Tibial nerve (tissue), 3 donors: Measurements from ENCODE around the gene GPER1.

Source experiments
- POLR2A ChIP-seq, 2 donors: fragments of 450-650 bp; IDR thresholded peaks; one replicate each; pipeline ENCODE4 v1.6.1; 2017; ENCODE audit warnings: antibody characterized with exemption in 2 of 2, mild to moderate bottlenecking in 2 of 2, moderate library complexity in 2 of 2
- TF ChIP-seq, protein P1 (sequence below), 5 experiments: fragments of 200-600 bp in 3 of 5; fragments of 450-650 bp in 2 of 5; sonication (generic) in 3 of 5; IDR thresholded peaks; one replicate each; pipeline ENCODE4 v1.5.1; 2016 to 2019; ENCODE audit warnings: antibody characterized with exemption in 5 of 5, mild to moderate bottlenecking in 3 of 5, moderate library complexity in 2 of 5

DNA sequence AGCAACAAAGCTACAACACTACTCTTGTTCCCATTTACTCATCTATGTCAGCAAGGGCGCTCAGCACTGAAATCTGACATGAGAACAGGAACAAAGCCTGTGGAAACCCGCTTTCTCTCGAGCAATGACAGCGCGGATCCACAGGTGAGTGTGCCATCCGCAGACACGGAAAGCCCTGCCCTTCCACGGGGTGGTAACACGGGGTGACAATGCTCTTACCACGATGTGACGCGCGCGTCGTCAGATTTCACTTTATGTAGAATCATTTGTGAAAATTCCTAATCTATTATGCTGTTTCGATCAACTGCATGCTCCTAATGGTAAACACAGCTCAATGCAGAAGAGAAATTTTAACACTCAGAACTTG, 37.7 kb downstream of the GPER1 start:
- TF ChIP-seq POLR2A (IDR thresholded peaks at IDR 0.05): no peak
- TF ChIP-seq, protein P1, sequence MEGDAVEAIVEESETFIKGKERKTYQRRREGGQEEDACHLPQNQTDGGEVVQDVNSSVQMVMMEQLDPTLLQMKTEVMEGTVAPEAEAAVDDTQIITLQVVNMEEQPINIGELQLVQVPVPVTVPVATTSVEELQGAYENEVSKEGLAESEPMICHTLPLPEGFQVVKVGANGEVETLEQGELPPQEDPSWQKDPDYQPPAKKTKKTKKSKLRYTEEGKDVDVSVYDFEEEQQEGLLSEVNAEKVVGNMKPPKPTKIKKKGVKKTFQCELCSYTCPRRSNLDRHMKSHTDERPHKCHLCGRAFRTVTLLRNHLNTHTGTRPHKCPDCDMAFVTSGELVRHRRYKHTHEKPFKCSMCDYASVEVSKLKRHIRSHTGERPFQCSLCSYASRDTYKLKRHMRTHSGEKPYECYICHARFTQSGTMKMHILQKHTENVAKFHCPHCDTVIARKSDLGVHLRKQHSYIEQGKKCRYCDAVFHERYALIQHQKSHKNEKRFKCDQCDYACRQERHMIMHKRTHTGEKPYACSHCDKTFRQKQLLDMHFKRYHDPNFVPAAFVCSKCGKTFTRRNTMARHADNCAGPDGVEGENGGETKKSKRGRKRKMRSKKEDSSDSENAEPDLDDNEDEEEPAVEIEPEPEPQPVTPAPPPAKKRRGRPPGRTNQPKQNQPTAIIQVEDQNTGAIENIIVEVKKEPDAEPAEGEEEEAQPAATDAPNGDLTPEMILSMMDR (IDR thresholded peaks at IDR 0.05): no peak
